ENCODE data around the gene PDK2.
"Not testable (repeated sequence)": the region's sequence is repeated elsewhere in the genome, so short reads cannot be mapped to it uniquely, and the experiment has no call there.

Gene PDK2

DNA sequence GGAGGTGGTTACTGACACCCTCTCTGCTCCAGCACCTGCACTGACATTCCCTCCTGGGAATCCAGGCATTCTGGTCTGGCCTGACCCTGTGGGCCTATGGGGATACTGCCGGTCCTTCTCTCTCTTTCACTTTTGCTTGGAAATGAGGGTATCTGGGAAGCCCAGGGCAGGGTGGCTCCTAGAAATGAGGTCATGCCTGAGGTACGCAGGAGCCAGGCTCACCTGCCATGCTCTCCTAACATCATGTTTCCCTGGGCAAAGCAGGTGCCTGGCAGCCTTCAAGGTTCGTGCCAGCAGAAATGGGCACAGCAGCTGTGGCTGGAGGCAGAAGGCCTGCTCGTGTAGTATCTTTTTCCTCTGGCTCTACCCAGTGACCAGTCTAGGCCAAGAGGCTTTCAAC is 35.9 kb upstream of the PDK2 start:
- DNase-seq = no peak

DNA sequence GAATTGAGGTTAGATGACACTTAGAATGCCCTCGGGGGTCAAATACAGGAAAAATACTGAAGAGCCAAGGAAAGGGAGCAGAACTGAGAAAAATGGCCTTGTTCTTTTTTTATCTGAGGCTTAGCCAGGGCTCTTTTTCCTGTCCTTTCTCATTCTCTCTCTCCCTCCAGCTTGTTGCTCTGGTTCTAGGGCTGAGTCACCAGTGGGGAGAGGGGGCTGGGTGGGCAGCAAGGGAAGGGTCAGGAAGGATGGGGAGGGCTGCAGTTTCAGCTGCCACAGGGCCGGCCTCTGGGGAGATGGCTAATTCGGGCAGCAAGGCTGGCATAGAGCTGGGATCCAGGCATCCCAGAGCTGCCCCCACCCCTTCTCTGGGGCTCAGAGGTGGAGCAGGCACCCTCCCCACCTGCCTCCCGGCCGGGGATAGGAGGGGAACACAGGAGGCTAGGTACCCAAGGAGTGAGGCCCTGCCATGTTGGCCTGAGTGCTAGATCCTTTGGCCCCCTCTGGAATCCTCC is 35.3 kb upstream of the PDK2 start:
- no peak for DNase-seq

DNA sequence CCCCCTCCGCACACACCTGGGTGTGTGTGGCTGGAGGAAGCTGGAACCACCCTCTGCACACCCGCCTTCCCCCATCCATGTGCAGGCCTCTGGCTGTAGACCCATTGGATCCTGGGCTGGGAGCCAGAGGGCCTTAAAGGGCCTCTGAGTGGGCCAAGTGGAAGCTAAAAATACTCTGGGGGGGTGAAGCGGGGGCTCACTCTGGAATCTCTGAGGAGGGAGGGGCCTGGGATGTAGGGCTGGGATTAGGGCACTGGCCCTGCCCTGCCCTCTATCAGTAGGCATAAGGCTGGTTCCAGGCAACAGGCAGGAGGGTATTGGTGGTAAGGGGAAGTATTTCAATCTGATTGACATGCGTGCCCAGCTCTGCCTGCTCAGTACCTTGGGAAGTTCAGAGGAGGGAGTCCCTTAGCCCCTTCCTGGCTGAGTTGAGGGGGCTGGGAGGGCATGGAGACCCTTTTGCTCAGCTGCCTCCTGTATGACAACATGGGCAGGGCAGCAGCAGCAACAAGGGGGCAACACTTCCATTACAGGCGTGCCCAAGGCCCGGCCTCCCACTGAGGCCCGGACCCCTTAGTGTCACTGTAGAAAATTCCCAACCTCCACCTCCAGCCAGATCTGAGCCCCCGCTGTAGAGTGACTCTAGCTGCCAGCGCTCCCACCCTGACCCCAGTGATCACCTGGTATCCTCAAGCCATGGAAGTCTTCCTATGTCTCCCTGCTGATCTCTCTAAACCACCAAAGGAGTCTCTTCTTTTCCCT is 34.0 kb upstream of the PDK2 start:
- no peak for DNase-seq

DNA sequence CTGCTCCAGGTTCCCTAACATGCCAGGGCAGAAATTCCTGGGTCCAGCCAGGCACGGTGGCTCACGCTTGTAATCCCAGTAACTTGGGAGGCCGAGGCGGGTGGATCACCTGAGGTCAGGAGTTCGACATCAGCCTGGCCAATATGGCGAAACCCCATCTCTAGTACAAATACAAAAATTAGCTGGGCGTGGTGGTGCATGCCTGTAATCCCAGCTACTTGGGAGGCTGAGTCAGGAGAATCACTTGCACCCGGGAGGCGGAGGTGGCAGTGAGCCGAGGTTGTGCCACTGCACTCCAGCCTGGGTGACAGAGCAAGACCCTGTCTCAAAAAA is 33.5 kb upstream of the PDK2 start:
- not testable (repeated sequence) for DNase-seq

GRCh38 chr17:50062293-50063243 is 32.6 kb upstream of the PDK2 start:
- no peak for DNase-seq

GRCh38 chr17:50063561-50064252 is 31.4 kb upstream of the PDK2 start:
- no peak for DNase-seq

DNA sequence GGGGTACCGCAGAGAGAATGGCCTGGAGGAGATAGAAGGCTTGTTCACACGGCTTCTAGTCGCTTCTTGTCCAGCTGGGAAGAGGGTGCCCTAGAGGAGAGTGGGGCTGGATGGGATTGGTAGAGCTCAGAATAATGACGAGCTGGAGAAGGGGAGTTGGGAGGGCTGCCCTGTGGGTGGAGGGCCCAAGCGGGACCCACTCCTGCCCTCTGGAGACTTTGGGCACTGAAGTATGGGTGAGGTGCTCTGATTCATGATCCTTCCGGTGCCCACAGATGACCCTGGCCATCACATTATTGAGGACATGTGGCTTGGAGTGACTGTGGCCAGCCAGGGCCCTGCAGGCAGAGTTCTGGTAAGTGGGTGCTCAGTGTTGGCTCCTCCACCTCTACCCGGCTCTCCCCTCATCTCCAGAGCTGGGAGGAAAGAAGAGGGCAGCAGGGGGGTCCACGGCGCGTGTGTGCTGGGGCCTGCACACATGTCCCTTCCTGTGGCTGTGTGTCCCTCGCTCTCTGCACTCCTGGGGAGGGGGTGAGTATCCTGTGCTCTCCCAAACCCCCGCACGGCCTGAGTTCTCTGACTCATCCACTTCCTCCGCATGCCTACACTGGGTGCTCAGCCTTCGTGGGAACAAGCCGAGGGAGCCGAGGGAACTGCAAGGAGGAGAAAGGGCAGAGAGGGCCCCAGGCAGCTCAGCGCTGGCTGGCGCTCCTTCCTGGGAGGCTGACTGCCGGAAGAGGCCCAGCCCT is 30.7 kb upstream of the PDK2 start:
- DNase-seq = no peak

- no peak for DNase-seq
These were observed 30.1 kb upstream of the PDK2 start for GRCh38 chr17:50065056-50065455.

- no peak for DNase-seq
These were observed 28.2 kb upstream of the PDK2 start for GRCh38 chr17:50066995-50067394.

DNA sequence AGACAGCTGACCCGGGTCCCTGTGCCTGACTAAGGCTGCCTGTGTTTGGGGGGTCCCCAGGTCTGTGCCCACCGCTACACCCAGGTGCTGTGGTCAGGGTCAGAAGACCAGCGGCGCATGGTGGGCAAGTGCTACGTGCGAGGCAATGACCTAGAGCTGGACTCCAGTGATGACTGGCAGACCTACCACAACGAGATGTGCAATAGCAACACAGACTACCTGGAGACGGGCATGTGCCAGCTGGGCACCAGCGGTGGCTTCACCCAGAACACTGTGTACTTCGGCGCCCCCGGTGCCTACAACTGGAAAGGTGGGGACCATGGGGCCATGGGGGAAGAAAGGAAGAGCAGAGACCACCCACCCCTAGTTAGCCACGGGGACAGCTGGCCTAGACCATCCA is 27.2 kb upstream of the PDK2 start:
- DNase-seq = no peak

DNA sequence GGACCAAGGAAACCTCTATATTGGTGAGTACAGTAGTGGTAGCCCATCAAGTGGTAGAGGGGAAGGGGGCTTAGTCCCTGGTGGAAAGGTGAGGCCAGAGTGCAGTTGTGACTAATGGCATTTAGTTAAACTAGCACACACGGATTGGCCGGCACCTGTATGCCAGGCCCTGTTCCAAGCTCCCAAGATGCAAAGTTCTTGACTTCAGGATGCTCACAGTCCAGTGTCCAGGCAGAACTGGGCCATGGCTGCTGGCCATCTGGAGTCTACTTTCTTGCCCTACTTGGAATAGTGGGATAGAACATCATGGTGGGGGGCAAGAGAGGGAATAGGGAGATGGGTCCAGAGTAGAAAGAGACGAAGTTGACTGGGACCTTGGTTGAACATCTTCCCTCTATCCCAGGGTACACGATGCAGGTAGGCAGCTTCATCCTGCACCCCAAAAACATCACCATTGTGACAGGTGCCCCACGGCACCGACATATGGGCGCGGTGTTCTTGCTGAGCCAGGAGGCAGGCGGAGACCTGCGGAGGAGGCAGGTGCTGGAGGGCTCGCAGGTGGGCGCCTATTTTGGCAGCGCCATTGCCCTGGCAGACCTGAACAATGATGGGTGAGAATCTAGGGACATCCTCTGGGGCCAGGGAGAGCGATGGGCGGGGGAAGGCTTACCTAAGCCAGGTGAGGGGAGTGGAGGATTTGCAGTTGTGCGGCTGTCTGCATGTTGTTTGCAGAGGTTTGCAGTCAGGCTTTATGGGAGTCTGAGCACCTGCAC is 24.1 kb upstream of the PDK2 start:
- DNase-seq = no peak

DNA sequence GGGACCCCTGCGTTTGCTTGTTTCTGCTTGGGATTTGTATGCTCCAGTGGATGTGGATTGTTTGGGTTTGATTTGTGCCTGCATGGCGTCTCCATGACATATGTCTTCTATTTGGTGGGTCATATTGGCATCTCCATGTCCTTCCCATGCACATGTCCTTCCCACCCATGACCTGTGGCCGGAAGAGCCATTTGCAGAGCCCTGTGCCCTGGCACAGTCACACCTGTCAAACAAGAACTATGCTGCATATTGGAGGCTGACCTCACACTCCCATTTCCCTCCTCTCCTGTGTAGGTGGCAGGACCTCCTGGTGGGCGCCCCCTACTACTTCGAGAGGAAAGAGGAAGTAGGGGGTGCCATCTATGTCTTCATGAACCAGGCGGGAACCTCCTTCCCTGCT is 23.5 kb upstream of the PDK2 start:
- DNase-seq = no peak

DNA sequence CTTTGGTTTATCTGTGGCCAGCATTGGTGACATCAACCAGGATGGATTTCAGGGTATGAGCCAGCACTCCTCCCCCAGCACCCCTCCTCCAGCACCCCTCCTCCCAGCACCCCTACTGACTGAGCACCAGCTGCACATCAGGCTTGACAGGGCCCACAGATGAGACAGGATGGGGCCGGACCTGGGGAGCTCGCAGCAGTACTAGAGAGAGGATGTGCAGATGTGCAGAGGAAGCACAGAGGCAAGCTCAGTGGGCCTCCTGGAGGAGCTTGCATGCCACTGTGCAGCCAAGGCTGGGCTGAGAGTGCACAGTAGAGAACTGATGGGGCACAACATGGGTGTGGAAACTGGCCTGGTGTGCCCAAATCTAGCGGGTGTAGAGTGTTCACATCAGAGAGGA is 23.0 kb upstream of the PDK2 start:
- no peak for DNase-seq

GRCh38 chr17:50072925-50073324 is 22.2 kb upstream of the PDK2 start:
- DNase-seq = no peak

- DNase-seq = no peak
These were observed 20.9 kb upstream of the PDK2 start for GRCh38 chr17:50074227-50074626.

GRCh38 chr17:50075446-50076032 is 19.6 kb upstream of the PDK2 start:
- no peak for DNase-seq

DNA sequence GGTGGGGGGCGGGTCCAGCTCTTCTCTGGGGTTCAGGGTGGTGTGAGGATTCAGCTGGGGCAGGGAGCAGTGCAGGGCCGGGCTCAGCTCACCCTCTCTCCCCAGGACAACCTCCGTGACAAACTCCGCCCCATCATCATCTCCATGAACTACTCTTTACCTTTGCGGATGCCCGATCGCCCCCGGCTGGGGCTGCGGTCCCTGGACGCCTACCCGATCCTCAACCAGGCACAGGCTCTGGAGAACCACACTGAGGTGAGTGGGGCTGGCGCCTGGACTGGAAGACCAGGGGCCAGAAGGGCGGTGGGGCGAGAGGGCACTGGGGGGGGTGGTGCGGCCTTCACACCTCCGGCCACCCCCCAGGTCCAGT is 18.9 kb upstream of the PDK2 start:
- DNase-seq = no peak

- no peak for DNase-seq
These were observed 18.4 kb upstream of the PDK2 start for GRCh38 chr17:50076591-50077235.

- DNase-seq = no peak
These were observed 16.7 kb upstream of the PDK2 start for GRCh38 chr17:50078430-50078829.

- peak; percentile 9 for DNase-seq
These were observed 15.6 kb upstream of the PDK2 start for GRCh38 chr17:50079334-50080095.

All from stimulated activated CD4-positive, alpha-beta T cell treated with anti-CD3 and anti-CD28 coated beads, Interleukin-4, amount 100 ng/mL, for 24 hours (primary cell).